Lower lobe of right lung (tissue), 2 donors: Measurements from ENCODE around the gene SLC5A2. TPM values are rescaled to one million over a fixed set of nuclear protein-coding genes. Genes with fewer than 3 reads are reported as not detected.

Experiments
- ATAC-seq, 2 donors: fragments of 200-7000 bp; cut with Tn5 transposase; one replicate each; pipeline ENCODE4 v1.9.1; 2020 to 2022; ENCODE audit warnings: mild to moderate bottlenecking in 2 of 2, moderate library complexity in 2 of 2
- DNase-seq: peaks from one replicate; pipeline ENCODE4 v3.0.0-alpha.2; 2020
- H3K27ac ChIP-seq: fragments of 200-600 bp; one replicate; pipeline ENCODE4 v1.8.0; 2022
- H3K27me3 ChIP-seq: fragments of 200-600 bp; one replicate; pipeline ENCODE4 v1.8.0; 2022; ENCODE audit warnings: low read depth
- H3K36me3 ChIP-seq: fragments of 200-600 bp; one replicate; pipeline ENCODE4 v1.8.0; 2022; ENCODE audit warnings: mild to moderate bottlenecking
- H3K4me1 ChIP-seq: fragments of 200-600 bp; one replicate; pipeline ENCODE4 v1.8.0; 2022
- H3K4me3 ChIP-seq: fragments of 200-600 bp; one replicate; pipeline ENCODE4 v1.8.0; 2022; ENCODE audit warnings: mild to moderate bottlenecking
- H3K9me3 ChIP-seq: fragments of 200-600 bp; one replicate; pipeline ENCODE4 v1.8.0; 2022
- intact Hi-C: fragments of 100-400 bp; cut with DNase I; formaldehyde crosslinking; loops from one replicate; pipeline ENCODE4 v1.11.0; 2022
- total RNA-seq: library from RNA; stranded (reverse); fragmentation: NEBNext Ultra II Directional; extraction: Animal tissue kit (Norgen Biotek cat#: 25700); gene quantifications from one replicate; pipeline ENCODE4 v1.2.1, GENCODE V29; 2021
- TF ChIP-seq, protein P1 (sequence below): fragments of 200-600 bp; IDR thresholded peaks from one replicate; pipeline ENCODE4 v1.8.0; 2022; ENCODE audit warnings: antibody characterized with exemption, mild to moderate bottlenecking
- donor health status: DM: no; HTN: yes; CAD: no; lungs with severe emphysema.

Gene SLC5A2
- total RNA-seq, 1 donor from 2014 or later: 2.0 TPM

GRCh38 chr16:31458073-31458843, 24.7 kb upstream of the SLC5A2 start:
- Histone ChIP-seq H3K4me3 (peak overlapping the region; percentile 76), H3K27me3 (no peaks in the 10 kb centered on the region), H3K27ac (peak overlapping the region; percentile 99), H3K9me3 (no peaks in the 10 kb centered on the region), H3K36me3 (peaks cover 24% of the 10 kb centered on the region), H3K4me1 (peaks cover 60% of the 10 kb centered on the region)
- DNase-seq (peak; percentile 72), ATAC-seq (peak; percentile 9 to 31)
- TF ChIP-seq, protein P1, sequence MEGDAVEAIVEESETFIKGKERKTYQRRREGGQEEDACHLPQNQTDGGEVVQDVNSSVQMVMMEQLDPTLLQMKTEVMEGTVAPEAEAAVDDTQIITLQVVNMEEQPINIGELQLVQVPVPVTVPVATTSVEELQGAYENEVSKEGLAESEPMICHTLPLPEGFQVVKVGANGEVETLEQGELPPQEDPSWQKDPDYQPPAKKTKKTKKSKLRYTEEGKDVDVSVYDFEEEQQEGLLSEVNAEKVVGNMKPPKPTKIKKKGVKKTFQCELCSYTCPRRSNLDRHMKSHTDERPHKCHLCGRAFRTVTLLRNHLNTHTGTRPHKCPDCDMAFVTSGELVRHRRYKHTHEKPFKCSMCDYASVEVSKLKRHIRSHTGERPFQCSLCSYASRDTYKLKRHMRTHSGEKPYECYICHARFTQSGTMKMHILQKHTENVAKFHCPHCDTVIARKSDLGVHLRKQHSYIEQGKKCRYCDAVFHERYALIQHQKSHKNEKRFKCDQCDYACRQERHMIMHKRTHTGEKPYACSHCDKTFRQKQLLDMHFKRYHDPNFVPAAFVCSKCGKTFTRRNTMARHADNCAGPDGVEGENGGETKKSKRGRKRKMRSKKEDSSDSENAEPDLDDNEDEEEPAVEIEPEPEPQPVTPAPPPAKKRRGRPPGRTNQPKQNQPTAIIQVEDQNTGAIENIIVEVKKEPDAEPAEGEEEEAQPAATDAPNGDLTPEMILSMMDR: no peak
- intact Hi-C loops: no loop called here

DNA sequence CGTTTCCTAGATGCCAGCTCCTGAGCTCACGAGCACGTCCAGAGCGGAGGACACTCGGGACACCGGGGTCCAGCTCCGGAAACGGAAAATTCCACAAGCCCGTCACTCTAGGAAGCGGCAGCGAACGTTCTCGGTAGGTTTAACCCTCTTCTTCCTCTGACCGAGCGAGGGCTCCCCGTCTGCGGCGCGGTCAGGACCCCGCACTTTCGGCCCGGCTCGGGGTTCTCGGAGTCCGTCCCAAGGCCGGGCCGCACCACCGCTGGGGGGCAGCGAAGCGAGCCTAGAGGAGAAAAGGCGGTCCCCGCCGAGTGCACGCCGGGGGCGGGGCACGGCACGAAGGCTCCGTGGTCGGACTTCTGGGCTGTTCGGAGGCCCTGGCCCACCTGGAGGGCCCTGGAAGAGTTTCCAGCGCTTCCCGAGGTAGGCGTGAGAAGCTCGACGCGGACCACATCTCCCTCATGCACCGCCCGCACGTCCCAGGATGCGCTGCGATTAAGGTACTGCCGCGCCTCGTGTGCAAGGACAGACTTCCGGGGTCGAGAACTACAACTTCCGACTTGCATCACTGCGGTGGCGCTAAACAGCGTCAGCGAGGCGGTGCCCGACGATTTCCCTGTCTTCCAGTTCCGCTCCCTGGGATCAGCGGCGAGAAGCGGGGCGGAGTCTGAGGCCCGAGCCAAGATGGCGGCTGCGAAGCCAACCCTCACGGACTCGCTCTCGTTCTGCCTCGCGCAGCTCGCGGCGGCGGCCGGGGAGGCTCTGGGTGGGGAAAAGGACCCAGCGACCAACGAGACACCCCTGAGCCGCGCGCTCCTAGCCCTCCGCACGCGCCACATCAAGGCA, 23.9 kb upstream of the SLC5A2 start, which contains the start of gene ARMC5:
ARMC5 (plus strand) TSS at position 658 of the 843 bp plus-strand sequence; CDS start at position 682, 24 bp downstream.
- DNase-seq (peak; percentile 99), ATAC-seq (peak; percentile 91 to 93)
- peak within 1 kb of the TSS; percentile 76 for H3K4me3 ChIP-seq
- H3K4me1 ChIP-seq: peaks cover 52% of the 10 kb centered on the region
- no peaks in the 10 kb centered on the region for H3K27me3 ChIP-seq
- H3K9me3 ChIP-seq: no peaks in the 10 kb centered on the region
- H3K27ac ChIP-seq: peak within 1 kb of the TSS; percentile 99
- intact Hi-C loops: no loop called here
- peaks cover 31% of the 10 kb centered on the region for H3K36me3 ChIP-seq
- TF ChIP-seq, protein P1: peak; percentile 73

DNA sequence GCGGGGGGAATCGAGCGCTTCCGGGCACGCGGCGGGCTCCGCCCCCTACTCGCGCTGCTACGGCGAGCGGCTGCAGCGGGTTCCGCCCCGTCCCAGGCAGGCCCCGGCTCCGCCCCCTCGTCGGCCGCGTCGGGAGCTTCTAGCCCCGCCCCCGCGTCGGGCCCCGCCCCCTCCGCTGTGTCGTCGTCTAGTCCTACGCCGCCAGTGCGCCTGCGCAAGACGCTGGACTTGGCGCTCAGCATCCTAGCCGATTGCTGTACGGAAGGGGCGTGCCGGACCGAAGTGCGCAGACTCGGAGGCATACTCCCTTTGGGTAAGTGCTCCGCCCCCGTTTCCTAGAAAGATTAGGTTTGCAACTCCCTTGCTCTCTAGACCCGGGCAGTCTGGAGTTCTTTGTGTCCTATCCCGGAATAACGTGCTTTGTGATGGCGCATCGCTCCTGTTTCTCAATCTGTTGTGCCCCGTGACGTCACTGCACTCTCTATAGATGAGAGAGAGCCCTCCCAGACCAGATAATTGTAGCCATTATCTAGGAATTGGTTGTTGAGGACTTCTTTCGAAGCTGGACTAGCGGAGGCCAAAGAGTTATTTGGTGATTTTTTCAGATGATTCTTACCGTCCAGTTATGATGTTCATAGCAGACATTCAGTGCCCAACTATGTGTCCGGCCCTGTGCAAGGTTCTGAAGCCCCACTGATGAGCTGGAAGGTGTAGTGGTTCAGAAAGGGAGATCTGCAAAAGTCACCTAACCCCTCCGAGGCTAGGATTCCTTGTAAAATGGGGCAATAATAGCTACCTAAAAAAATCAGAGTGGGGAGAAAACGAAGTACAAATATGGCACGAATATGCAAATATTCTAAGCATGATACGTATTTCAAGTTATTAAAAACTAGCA, 23.0 kb upstream of the SLC5A2 start:
- H3K4me1 ChIP-seq: peaks cover 47% of the 10 kb centered on the region
- peak overlapping the region; percentile 76 for H3K4me3 ChIP-seq
- peak; percentile 100 for DNase-seq
- peak overlapping the region; percentile 99 for H3K27ac ChIP-seq
- H3K36me3 ChIP-seq: peaks cover 39% of the 10 kb centered on the region
- H3K27me3 ChIP-seq: no peaks in the 10 kb centered on the region
- peak; percentile 93 to 97 for ATAC-seq
- no peaks in the 10 kb centered on the region for H3K9me3 ChIP-seq
- TF ChIP-seq, protein P1: no peak
- intact Hi-C loops: no loop called here

DNA sequence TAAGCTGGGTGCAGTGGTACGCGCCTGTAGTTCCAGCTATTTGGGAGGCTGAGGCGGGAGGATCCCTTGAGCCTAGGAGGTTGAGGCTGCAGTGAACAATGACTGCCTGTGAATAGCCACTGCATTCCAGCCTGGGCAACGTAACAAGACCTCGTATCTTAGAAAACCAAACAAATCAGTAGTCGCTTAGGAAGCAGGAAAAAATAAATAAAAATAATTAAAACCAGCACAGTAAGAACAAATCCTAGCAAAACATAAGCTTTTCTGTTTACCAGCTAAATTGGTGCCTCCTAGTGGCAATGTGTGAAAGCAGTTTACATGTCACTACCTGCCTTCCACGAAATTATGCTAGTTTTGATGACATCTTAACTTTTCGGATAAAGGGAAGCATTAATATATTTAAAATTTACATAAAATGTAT, 22.3 kb upstream of the SLC5A2 start:
- ATAC-seq: no peak
- Histone ChIP-seq H3K27me3 (no peaks in the 10 kb centered on the region), H3K27ac (peak overlapping the region; percentile 99), H3K4me1 (peaks cover 41% of the 10 kb centered on the region), H3K9me3 (no peaks in the 10 kb centered on the region), H3K36me3 (peaks cover 42% of the 10 kb centered on the region), H3K4me3 (peak overlapping the region; percentile 76)
- intact Hi-C loops: no loop called here
- TF ChIP-seq, protein P1: peak; percentile 65
- DNase-seq: no peak
